ENCODE measurements around the gene PIGO.

DNA sequence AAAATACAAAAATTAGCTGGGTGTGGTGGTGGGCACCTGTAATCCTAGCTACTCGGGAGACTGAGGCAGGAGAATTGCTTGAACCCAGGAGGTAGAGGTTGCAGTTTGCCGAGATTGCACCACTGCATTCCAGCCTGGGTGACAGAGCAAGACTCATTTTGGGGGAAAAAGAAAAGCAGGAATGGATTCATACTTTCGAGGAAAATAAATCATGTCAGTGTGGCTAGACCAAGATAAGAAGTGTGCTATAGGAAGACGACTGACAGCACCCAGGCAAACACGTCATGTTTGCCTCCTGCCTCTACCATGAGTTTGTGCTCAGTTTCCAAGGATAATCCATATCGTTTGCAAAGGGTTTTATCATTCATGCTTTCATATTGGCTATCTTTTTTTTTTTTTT is 38.5 kb upstream of the PIGO start:
- no peak for TF ChIP-seq RCOR1 (IDR thresholded peaks at IDR 0.05; ENCODE audit: insufficient replicate concordance, low read length)
- no peak for TF ChIP-seq CTCF (conservative IDR thresholded peaks at IDR 0.05; ENCODE audit: low read depth, low read length)
- no peak for TF ChIP-seq POLR2A (IDR thresholded peaks at IDR 0.05; ENCODE audit: low read depth, low read length)
- no peak for TF ChIP-seq RFX5 (IDR thresholded peaks at IDR 0.05; ENCODE audit: low read depth, low read length)
- TF ChIP-seq CEBPB (IDR thresholded peaks at IDR 0.05; ENCODE audit: low read depth, low read length), result no peak
- TF ChIP-seq RAD21 (IDR thresholded peaks at IDR 0.05; ENCODE audit: low read length), result no peak
- no peak for TF ChIP-seq NFE2L2 (IDR thresholded peaks at IDR 0.05; ENCODE audit: low read depth, low read length)
- TF ChIP-seq ELK1 (IDR thresholded peaks at IDR 0.05; ENCODE audit: borderline replicate concordance, low read depth, low read length), result no peak
- no peak for TF ChIP-seq MAFK (IDR thresholded peaks at IDR 0.05; ENCODE audit: low read depth, low read length)
- TF ChIP-seq USF2 (IDR thresholded peaks at IDR 0.05; ENCODE audit: low read depth, low read length), result no peak
- TF ChIP-seq MAZ (IDR thresholded peaks at IDR 0.05; ENCODE audit: borderline replicate concordance, low read depth, low read length), result no peak
- TF ChIP-seq BHLHE40 (IDR thresholded peaks at IDR 0.05; ENCODE audit: low read depth, low read length), result no peak
